Neuronal stem cell (in vitro differentiated cells): ENCODE measurements around the gene CENPP. TPM values are rescaled to one million over a fixed set of nuclear protein-coding genes. Genes with fewer than 3 reads are reported as not detected.

Experiments used
- small RNA-seq: library from polyadenylated mRNA; stranded (forward); fragments of <200 nt; extraction: miRNeasy Mini kit (QIAGEN cat#:217004); gene quantifications from one replicate; pipeline ENCODE3, GENCODE V24; 2013; ENCODE audit not compliant: insufficient read depth

CENPP gene

Small RNAs within 50 kb of the gene (small RNA-seq; reads per million reads assigned to genes)
- gene AL157827.1 (not detected), gene MIR3651 (not detected), gene MIR4670 (not detected), gene SNORA84 (9.9 reads per million, percentile 56 among the genes with 10 or more reads in this experiment)
